HEK293 (cell line): Measurements from ENCODE around the gene CHRNA1.
A peak's percentile ranks its signal among the peaks of the same experiment; 100 is the strongest.

ENCODE experiments used
- CTCF ChIA-PET: fragments of 350-600 bp; formaldehyde crosslinking; extraction: SDS; loops from one replicate; lab custom pipeline; 2021; ENCODE audit warnings: antibody characterized with exemption; lab: Yijun Ruan, JAX
- POLR2A ChIA-PET: fragments of 300-600 bp; formaldehyde crosslinking; extraction: SDS; loops from one replicate; lab custom pipeline; 2020; ENCODE audit warnings: antibody characterized with exemption, inconsistent platforms; lab: Yijun Ruan, JAX
- H3K27ac ChIP-seq: fragments of 200-500 bp; sonication (Bioruptor generic); 2 replicates; pipeline ENCODE4 v1.5.1; 2014; ENCODE audit warnings: low read depth, low read length, control low read depth, inconsistent platforms; ENCODE audit errors: extremely low read depth
- H3K36me3 ChIP-seq, 2 experiments: fragments of 200-500 bp in 1 of 2; sonication (Bioruptor generic) in 1 of 2; 1 replicate in 1 of 2; 2 replicates in 1 of 2; pipeline ENCODE4 v1.5.1; 2014 to 2017; ENCODE audit warnings: inconsistent platforms in 2 of 2, low read length in 2 of 2; ENCODE audit not compliant: control insufficient read depth in 2 of 2, insufficient read depth in 1 of 2
- H3K4me1 ChIP-seq: fragments of 200-500 bp; sonication (Bioruptor generic); 2 replicates; pipeline ENCODE4 v1.5.1; 2014; ENCODE audit warnings: mild to moderate bottlenecking, low read length, inconsistent platforms; ENCODE audit not compliant: control insufficient read depth, insufficient read depth
- H3K4me3 ChIP-seq: 2 replicates; pipeline ENCODE4 v1.5.1; 2011; ENCODE audit warnings: low read depth, mild to moderate bottlenecking, control low read depth, low read length, moderate library complexity
- H3K9me3 ChIP-seq: fragments of 200-500 bp; sonication (Bioruptor generic); 2 replicates; pipeline ENCODE4 v1.5.1; 2014; ENCODE audit warnings: low read depth, low read length, inconsistent platforms; ENCODE audit not compliant: control insufficient read depth, insufficient read depth
- EGR2 ChIP-seq: fragments of 450-650 bp; formaldehyde crosslinking; IDR thresholded peaks from 2 replicates; pipeline ENCODE4 v1.5.1; 2016; ENCODE audit warnings: low read depth, missing biosample characterization, missing genetic modification characterization
- HOXC10 ChIP-seq: sonication (generic); formaldehyde crosslinking; IDR thresholded peaks from 2 replicates; pipeline ENCODE4 v1.8.1; 2023; ENCODE audit warnings: mild to moderate bottlenecking, missing genetic modification reagents
- IKZF3 ChIP-seq: fragments of 450-650 bp; IDR thresholded peaks from 2 replicates; pipeline ENCODE4 v1.5.0; 2018; ENCODE audit warnings: missing biosample characterization, mild to moderate bottlenecking, missing genetic modification characterization, moderate library complexity
- OVOL3 ChIP-seq: fragments of 450-650 bp; formaldehyde crosslinking; IDR thresholded peaks from 2 replicates; pipeline ENCODE4 v1.5.1; 2016; ENCODE audit warnings: missing biosample characterization, missing genetic modification characterization
- SCRT1 ChIP-seq: fragments of 450-650 bp; formaldehyde crosslinking; IDR thresholded peaks from 2 replicates; pipeline ENCODE4 v1.5.1; 2016; ENCODE audit warnings: missing biosample characterization, missing genetic modification characterization, borderline replicate concordance
- SCRT2 ChIP-seq: fragments of 450-650 bp; formaldehyde crosslinking; IDR thresholded peaks from 2 replicates; pipeline ENCODE4 v1.5.1; 2016; ENCODE audit warnings: missing biosample characterization, missing genetic modification characterization
- ZBTB7A ChIP-seq: fragments of 450-650 bp; formaldehyde crosslinking; IDR thresholded peaks from 2 replicates; pipeline ENCODE4 v1.5.1; 2016; ENCODE audit warnings: low read depth, missing biosample characterization, missing genetic modification characterization
- ZBTB8A ChIP-seq: fragments of 450-650 bp; formaldehyde crosslinking; IDR thresholded peaks from 2 replicates; pipeline ENCODE4 v1.5.1; 2016; ENCODE audit warnings: missing biosample characterization, missing genetic modification characterization
- ZFHX2 ChIP-seq: fragments of 450-650 bp; formaldehyde crosslinking; conservative IDR thresholded peaks from 2 replicates; pipeline ENCODE4 v1.5.1; 2016; ENCODE audit warnings: missing biosample characterization, missing genetic modification characterization
- ZNF114 ChIP-seq: fragments of 450-650 bp; formaldehyde crosslinking; IDR thresholded peaks from 2 replicates; pipeline ENCODE4 v1.5.0; 2017; ENCODE audit warnings: missing biosample characterization, missing genetic modification characterization
- ZNF157 ChIP-seq: fragments of 450-650 bp; formaldehyde crosslinking; IDR thresholded peaks from 2 replicates; pipeline ENCODE4 v1.5.1; 2016; ENCODE audit warnings: missing biosample characterization, missing genetic modification characterization
- ZNF214 ChIP-seq: fragments of 450-650 bp; formaldehyde crosslinking; IDR thresholded peaks from 2 replicates; pipeline ENCODE4 v1.5.1; 2017; ENCODE audit warnings: missing biosample characterization, mild to moderate bottlenecking, missing genetic modification characterization, borderline replicate concordance
- ZNF311 ChIP-seq: fragments of 450-650 bp; formaldehyde crosslinking; IDR thresholded peaks from 2 replicates; pipeline ENCODE4 v1.5.1; 2017; ENCODE audit warnings: missing biosample characterization, missing genetic modification characterization, borderline replicate concordance
- ZNF341 ChIP-seq: fragments of 450-650 bp; formaldehyde crosslinking; IDR thresholded peaks from 2 replicates; pipeline ENCODE4; 2016; ENCODE audit warnings: low read depth, missing biosample characterization, missing genetic modification characterization
- ZNF350 ChIP-seq: fragments of 450-650 bp; formaldehyde crosslinking; IDR thresholded peaks from 2 replicates; pipeline ENCODE4 v1.5.0; 2017; ENCODE audit warnings: missing biosample characterization, mild to moderate bottlenecking, missing genetic modification characterization
- ZNF391 ChIP-seq: fragments of 450-650 bp; formaldehyde crosslinking; IDR thresholded peaks from 2 replicates; pipeline ENCODE4 v1.5.1; 2016; ENCODE audit warnings: low read depth, missing biosample characterization, missing genetic modification characterization, borderline replicate concordance
- ZNF549 ChIP-seq: fragments of 450-650 bp; IDR thresholded peaks from 2 replicates; pipeline ENCODE4 v1.5.1; 2018; ENCODE audit warnings: missing biosample characterization, missing genetic modification characterization, mild to moderate bottlenecking, inconsistent platforms, moderate library complexity
- ZNF600 ChIP-seq: fragments of 450-650 bp; formaldehyde crosslinking; IDR thresholded peaks from 2 replicates; pipeline ENCODE4 v1.5.1; 2016; ENCODE audit warnings: missing biosample characterization, missing genetic modification characterization
- ZNF610 ChIP-seq: fragments of 450-650 bp; formaldehyde crosslinking; IDR thresholded peaks from 2 replicates; pipeline ENCODE4 v1.5.1; 2016; ENCODE audit warnings: missing biosample characterization, missing genetic modification characterization, borderline replicate concordance
- ZNF777 ChIP-seq: fragments of 450-650 bp; formaldehyde crosslinking; IDR thresholded peaks from 2 replicates; pipeline ENCODE4 v1.5.1; 2017; ENCODE audit warnings: missing biosample characterization, missing genetic modification characterization, borderline replicate concordance
- ZNF785 ChIP-seq: fragments of 450-650 bp; formaldehyde crosslinking; IDR thresholded peaks from 2 replicates; pipeline ENCODE4 v1.5.1; 2016; ENCODE audit warnings: missing biosample characterization, missing genetic modification characterization
- TF ChIP-seq, protein P1 (sequence below): fragments of 450-650 bp; formaldehyde crosslinking; IDR thresholded peaks from 2 replicates; pipeline ENCODE4 v1.5.1; 2016; ENCODE audit warnings: missing biosample characterization, missing genetic modification characterization, low read depth
- TF ChIP-seq, protein P2 (sequence below): sonication (generic); formaldehyde crosslinking; IDR thresholded peaks from 2 replicates; pipeline ENCODE4 v1.8.1; 2022; ENCODE audit warnings: mild to moderate bottlenecking, moderate library complexity, missing genetic modification reagents
- TF ChIP-seq, protein P3 (sequence below): fragments of 450-650 bp; formaldehyde crosslinking; IDR thresholded peaks from 2 replicates; pipeline ENCODE4 v1.5.1; 2017; ENCODE audit warnings: missing biosample characterization, missing genetic modification characterization

Gene CHRNA1

DNA sequence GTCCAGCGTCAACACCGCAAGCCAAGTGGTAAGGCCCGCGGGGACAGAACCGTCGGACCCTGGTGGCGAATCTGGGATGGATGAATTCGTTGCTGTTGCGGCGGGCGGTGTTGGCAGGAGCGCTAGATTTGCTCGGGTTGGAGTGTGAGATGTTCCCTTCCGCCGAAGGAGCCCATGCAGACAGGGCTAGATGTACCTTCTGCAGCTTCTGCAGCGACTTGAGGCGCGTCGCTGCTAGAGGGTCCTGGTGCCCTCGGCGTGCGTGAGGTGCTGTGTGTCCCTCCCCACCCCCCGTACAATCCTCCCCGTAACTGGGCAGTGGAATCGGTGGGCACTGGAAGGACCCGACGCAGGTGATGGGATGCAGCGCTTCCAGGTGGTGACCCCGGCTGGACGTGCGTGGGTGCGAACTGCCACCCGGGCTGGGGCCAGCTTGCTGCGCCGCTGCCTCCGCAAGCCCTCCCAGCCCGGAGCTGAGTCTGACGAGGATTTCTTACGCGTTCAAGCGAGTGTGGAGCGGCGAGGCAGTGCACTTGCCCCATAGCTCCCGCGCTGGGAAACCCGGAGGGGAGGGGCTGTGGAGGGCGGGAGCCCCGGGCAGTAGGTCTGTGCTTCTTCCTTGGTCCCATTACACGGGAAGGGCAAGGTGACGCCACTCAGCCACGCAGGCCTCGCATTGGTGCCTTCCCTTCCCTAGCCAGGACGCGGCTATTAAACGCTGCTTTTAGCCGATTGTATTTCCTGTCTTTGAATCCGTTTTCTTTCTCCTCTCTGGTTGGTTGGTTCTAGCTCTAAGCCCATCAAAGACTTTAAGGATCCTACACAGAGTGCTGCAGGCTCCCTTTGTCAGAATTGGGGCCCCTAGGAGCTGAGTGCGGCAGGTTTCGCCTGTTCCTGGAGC is 34.2 kb downstream of the CHRNA1 start:
- ChIA-PET POLR2A (interaction anchor here (0.7 kb wide), 1 partner anchor 15 kb away, joined by 3 read pairs; no protein-coding TSS in a partner anchor), CTCF (interaction anchor here (0.5 to 1.4 kb wide), 4 partner anchors 31 to 334 kb away, joined by 3 to 5 read pairs (median 3); no protein-coding TSS in a partner anchor)
- peak overlapping the region; percentile 14 for H3K4me3 ChIP-seq
- H3K9me3 ChIP-seq = no peaks in the 10 kb centered on the region
- H3K27ac ChIP-seq = no peak overlapping the region
- H3K4me1 ChIP-seq = no peaks in the 10 kb centered on the region
- no peak for TF ChIP-seq ZNF549
- no peak for TF ChIP-seq HOXC10
- no peak for TF ChIP-seq ZNF785 (tag by site-specific recombination)
- TF ChIP-seq ZNF777 (tag by site-specific recombination) = no peak
- TF ChIP-seq ZNF600 (tag by site-specific recombination) = no peak
- TF ChIP-seq ZNF157 (tag by site-specific recombination) = no peak
- H3K36me3 ChIP-seq = no peaks in the 10 kb centered on the region

DNA sequence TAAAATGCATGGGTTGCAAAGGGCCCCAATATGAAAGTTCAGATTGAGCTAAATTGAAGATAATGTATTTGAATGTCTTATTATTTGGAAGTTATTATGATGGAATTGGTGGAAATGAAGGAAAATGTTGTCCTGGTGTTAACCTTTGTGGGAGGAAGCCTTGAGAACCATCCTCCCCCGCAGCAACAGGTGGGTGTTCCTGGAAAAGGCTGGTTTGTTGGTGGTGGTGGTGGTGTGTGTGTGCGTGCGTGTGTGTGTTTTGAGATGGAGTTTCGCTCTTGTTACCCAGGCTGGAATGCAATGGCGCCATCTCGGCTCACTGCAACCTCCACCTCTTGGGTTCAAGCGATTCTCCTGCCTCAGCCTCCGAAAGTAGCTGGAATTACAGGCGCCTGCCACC is 36.2 kb downstream of the CHRNA1 start:
- no peak overlapping the region for H3K4me3 ChIP-seq
- CTCF ChIA-PET = no interaction called here
- TF ChIP-seq ZNF311 (tag by site-specific recombination) = no peak
- peak; percentile 43 for TF ChIP-seq ZFHX2 (tag by site-specific recombination)
- TF ChIP-seq EGR2 (tag by site-specific recombination) = 0 out of 2 replicates have a peak, but pooled peaks have one; percentile 19
- no peak for TF ChIP-seq IKZF3 (tag by site-specific recombination)
- no peak for TF ChIP-seq ZNF214 (tag by site-specific recombination)
- peak; percentile 62; the same call in 1 of the 2 replicates for TF ChIP-seq SCRT1 (tag by site-specific recombination)
- no peak for TF ChIP-seq ZNF350
- TF ChIP-seq, protein P1, sequence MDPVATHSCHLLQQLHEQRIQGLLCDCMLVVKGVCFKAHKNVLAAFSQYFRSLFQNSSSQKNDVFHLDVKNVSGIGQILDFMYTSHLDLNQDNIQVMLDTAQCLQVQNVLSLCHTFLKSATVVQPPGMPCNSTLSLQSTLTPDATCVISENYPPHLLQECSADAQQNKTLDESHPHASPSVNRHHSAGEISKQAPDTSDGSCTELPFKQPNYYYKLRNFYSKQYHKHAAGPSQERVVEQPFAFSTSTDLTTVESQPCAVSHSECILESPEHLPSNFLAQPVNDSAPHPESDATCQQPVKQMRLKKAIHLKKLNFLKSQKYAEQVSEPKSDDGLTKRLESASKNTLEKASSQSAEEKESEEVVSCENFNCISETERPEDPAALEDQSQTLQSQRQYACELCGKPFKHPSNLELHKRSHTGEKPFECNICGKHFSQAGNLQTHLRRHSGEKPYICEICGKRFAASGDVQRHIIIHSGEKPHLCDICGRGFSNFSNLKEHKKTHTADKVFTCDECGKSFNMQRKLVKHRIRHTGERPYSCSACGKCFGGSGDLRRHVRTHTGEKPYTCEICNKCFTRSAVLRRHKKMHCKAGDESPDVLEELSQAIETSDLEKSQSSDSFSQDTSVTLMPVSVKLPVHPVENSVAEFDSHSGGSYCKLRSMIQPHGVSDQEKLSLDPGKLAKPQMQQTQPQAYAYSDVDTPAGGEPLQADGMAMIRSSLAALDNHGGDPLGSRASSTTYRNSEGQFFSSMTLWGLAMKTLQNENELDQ (tag by site-specific recombination) = no peak
- no peak for TF ChIP-seq ZBTB8A
- TF ChIP-seq SCRT2 (tag by site-specific recombination) = peak; percentile 86
- POLR2A ChIA-PET = no interaction called here
- H3K4me1 ChIP-seq = no peaks in the 10 kb centered on the region
- H3K36me3 ChIP-seq = no peaks in the 10 kb centered on the region
- H3K27ac ChIP-seq = no peak overlapping the region
- H3K9me3 ChIP-seq = no peaks in the 10 kb centered on the region

DNA sequence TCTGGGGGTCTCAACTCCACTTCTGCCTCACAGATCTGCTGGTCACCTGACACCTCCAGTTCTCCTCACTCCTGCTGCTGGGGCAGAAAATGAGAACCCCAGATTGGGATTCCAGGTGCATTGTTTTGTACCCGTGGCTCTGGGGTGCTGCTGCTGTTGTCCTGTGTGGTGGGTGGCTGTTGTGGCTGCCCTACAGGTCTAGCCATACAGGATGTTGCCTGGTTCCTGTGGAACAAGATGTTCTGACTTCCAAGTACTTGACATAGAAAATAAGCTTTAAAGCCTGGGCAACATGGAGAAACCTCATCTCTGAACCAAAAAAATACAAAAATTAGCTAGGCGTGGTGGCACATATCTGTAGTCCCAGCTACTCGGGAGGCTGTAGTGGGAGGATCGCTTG is 38.1 kb downstream of the CHRNA1 start:
- CTCF ChIA-PET = interaction anchor here (1.1 to 1.5 kb wide), 2 partner anchors 23 to 29 kb away, joined by 3 to 6 read pairs; no protein-coding TSS in a partner anchor
- Histone ChIP-seq H3K4me3 (no peak overlapping the region), H3K36me3 (no peaks in the 10 kb centered on the region), H3K4me1 (no peaks in the 10 kb centered on the region), H3K27ac (no peak overlapping the region), H3K9me3 (no peaks in the 10 kb centered on the region)
- TF ChIP-seq ZBTB7A (tag by site-specific recombination) (no peak), ZNF214 (tag by site-specific recombination) (no peak), ZNF114 (tag by site-specific recombination) (no peak), OVOL3 (no peak), ZNF610 (tag by site-specific recombination) (no peak), ZNF341 (tag by site-specific recombination) (no peak), ZNF391 (tag by site-specific recombination) (no peak)
- TF ChIP-seq, protein P2, sequence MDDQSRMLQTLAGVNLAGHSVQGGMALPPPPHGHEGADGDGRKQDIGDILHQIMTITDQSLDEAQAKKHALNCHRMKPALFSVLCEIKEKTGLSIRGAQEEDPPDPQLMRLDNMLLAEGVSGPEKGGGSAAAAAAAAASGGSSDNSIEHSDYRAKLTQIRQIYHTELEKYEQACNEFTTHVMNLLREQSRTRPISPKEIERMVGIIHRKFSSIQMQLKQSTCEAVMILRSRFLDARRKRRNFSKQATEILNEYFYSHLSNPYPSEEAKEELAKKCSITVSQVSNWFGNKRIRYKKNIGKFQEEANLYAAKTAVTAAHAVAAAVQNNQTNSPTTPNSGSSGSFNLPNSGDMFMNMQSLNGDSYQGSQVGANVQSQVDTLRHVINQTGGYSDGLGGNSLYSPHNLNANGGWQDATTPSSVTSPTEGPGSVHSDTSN (CRISPR knock-in tag) = no peak
- TF ChIP-seq, protein P3, sequence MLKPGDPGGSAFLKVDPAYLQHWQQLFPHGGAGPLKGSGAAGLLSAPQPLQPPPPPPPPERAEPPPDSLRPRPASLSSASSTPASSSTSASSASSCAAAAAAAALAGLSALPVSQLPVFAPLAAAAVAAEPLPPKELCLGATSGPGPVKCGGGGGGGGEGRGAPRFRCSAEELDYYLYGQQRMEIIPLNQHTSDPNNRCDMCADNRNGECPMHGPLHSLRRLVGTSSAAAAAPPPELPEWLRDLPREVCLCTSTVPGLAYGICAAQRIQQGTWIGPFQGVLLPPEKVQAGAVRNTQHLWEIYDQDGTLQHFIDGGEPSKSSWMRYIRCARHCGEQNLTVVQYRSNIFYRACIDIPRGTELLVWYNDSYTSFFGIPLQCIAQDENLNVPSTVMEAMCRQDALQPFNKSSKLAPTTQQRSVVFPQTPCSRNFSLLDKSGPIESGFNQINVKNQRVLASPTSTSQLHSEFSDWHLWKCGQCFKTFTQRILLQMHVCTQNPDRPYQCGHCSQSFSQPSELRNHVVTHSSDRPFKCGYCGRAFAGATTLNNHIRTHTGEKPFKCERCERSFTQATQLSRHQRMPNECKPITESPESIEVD (tag by site-specific recombination) = no peak
- POLR2A ChIA-PET = no interaction called here
